WERI-Rb-1 (cell line): ENCODE results near the gene GET3.
A peak's percentile ranks its signal among the peaks of the same experiment; 100 is the strongest.

Experiments
- DNase-seq: peaks from one replicate; pipeline ENCODE4 v3.0.0-alpha.2; 2020
- H3K27ac ChIP-seq: fragments of 250-450 bp; sonication (Bioruptor Pico); 2 replicates; pipeline ENCODE4 v1.5.1; 2020; ENCODE audit warnings: mild to moderate bottlenecking, moderate library complexity
- H3K27me3 ChIP-seq: fragments of 250-450 bp; sonication (Bioruptor Pico); 2 replicates; pipeline ENCODE4 v1.5.1; 2021; ENCODE audit warnings: mild to moderate bottlenecking, low read depth, moderate library complexity; ENCODE audit not compliant: insufficient read depth, severe bottlenecking
- H3K36me3 ChIP-seq: fragments of 250-450 bp; sonication (Bioruptor Pico); 2 replicates; pipeline ENCODE4 v1.5.1; 2020; ENCODE audit warnings: mild to moderate bottlenecking, moderate library complexity
- H3K4me3 ChIP-seq: 2 replicates; pipeline ENCODE4 v1.5.1; 2011; ENCODE audit warnings: low read depth, mild to moderate bottlenecking, control low read depth, low read length
- H3K9me3 ChIP-seq: fragments of 250-450 bp; sonication (Bioruptor Pico); 2 replicates; pipeline ENCODE4 v1.5.1; 2021; ENCODE audit warnings: mild to moderate bottlenecking, moderate library complexity; ENCODE audit not compliant: severe bottlenecking
- TF ChIP-seq, protein P1 (sequence below): IDR thresholded peaks from 2 replicates; pipeline ENCODE4 v1.5.1; 2011; ENCODE audit warnings: low read depth, mild to moderate bottlenecking, control low read depth, inconsistent platforms, low read length

The GET3 gene

GRCh38 chr19:12736995-12737834, at the start of gene GET3:
TSS of gene GET3 (plus strand) at chr19:12737497. CDS start at chr19:12737506, 9 bp downstream.
- H3K27me3 ChIP-seq: no peaks in the 10 kb centered on the region
- peak within 1 kb of the TSS; percentile 96 for H3K4me3 ChIP-seq
- peak within 1 kb of the TSS; percentile 100 for H3K27ac ChIP-seq
- no peaks in the 10 kb centered on the region for H3K9me3 ChIP-seq
- TF ChIP-seq, protein P1, sequence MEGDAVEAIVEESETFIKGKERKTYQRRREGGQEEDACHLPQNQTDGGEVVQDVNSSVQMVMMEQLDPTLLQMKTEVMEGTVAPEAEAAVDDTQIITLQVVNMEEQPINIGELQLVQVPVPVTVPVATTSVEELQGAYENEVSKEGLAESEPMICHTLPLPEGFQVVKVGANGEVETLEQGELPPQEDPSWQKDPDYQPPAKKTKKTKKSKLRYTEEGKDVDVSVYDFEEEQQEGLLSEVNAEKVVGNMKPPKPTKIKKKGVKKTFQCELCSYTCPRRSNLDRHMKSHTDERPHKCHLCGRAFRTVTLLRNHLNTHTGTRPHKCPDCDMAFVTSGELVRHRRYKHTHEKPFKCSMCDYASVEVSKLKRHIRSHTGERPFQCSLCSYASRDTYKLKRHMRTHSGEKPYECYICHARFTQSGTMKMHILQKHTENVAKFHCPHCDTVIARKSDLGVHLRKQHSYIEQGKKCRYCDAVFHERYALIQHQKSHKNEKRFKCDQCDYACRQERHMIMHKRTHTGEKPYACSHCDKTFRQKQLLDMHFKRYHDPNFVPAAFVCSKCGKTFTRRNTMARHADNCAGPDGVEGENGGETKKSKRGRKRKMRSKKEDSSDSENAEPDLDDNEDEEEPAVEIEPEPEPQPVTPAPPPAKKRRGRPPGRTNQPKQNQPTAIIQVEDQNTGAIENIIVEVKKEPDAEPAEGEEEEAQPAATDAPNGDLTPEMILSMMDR: no peak
- DNase-seq: peak; percentile 97
- peaks cover 44% of the 10 kb centered on the region for H3K36me3 ChIP-seq

DNA sequence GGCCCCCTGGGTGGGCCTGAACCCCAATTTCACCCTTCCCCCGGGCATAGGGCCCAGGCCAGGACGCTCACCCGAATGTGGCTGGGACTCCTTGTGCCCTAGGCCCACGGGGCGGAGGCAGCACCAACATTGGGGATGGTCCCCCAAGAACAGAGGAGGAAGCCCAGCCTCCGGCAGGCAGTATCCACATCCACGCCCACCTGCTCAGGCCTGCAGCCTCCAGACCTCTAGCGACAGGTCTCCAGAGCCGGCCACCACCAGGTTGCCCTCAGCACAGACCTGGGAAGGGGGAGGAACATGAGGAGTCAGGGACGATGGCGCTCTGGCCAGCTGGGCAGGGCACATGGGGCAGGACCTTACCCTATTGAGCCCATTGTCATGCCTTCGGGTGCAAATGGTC, 48.3 kb upstream of the GET3 start:
- Histone ChIP-seq H3K36me3 (no peaks in the 10 kb centered on the region; the same call in 1 of the 2 replicates), H3K27me3 (no peaks in the 10 kb centered on the region)

DNA sequence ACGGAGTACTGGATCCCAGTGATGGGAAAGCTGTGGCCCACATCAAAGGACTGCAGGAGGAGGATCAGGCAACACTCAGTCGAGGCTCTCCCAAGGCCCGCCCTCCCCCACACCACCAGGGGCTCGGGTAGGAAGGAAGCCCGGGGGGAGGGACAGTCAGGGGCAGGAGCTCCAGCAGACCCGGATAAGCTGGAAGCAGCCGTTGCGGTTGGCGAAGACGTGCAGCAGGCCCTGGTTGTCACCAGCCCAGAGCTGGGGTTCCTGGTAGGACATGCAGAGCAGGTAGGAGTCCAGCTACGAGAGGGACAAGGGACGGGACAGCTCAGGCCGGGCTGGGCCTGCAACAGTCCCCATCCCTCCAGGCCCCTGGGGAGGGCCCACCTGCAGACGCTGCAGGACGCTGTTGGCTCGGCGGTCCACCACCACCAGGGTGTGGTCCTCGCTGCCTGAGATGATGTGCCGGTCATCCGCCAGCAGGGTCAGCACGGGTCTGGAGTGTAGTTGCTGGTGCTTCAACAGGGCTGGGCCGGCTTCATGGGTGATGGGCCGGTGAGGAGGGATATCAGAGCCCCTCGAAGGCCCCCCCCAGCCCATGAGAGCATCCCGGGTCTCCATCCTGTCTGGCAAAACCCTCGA, 47.6 kb upstream of the GET3 start:
- DNase-seq: no peak
- TF ChIP-seq, protein P1: no peak
- H3K4me3 ChIP-seq: no peak overlapping the region
- H3K27ac ChIP-seq: no peak overlapping the region
- no peaks in the 10 kb centered on the region for H3K9me3 ChIP-seq
- H3K36me3 ChIP-seq: no peaks in the 10 kb centered on the region; the same call in 1 of the 2 replicates
- no peaks in the 10 kb centered on the region for H3K27me3 ChIP-seq

More for the DNA sequence above, 48.3 kb upstream of the GET3 start:
- TF ChIP-seq, protein P1: no peak
- no peak overlapping the region for H3K27ac ChIP-seq
- H3K9me3 ChIP-seq: no peaks in the 10 kb centered on the region
- no peak for DNase-seq
- no peak overlapping the region for H3K4me3 ChIP-seq

DNA sequence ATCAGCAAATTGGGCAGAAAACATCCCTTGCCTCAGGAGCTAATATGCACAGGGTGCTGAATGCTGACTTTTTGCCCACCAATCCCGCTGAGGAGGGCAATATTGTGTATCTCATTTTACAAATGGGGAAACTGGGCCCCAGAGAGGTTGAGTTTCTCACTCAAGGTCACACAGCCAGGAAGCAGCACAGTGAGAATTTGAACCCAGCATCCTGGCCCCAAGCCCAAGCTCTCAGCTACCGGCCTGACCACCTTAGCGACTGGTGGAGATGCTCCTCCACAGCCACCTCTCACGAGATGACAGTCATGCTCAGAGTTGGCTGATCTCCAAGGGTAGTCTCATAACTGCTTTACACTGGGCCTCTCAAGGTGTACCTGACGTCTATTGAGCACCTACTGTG, 44.3 kb upstream of the GET3 start:
- Histone ChIP-seq H3K9me3 (no peaks in the 10 kb centered on the region), H3K27ac (no peak overlapping the region), H3K4me3 (no peak overlapping the region), H3K27me3 (no peaks in the 10 kb centered on the region), H3K36me3 (no peaks in the 10 kb centered on the region; the same call in 1 of the 2 replicates)
- TF ChIP-seq, protein P1: no peak
- no peak for DNase-seq

- no peaks in the 10 kb centered on the region for H3K9me3 ChIP-seq
- no peak overlapping the region for H3K4me3 ChIP-seq
- no peaks in the 10 kb centered on the region for H3K27me3 ChIP-seq
- no peak overlapping the region for H3K27ac ChIP-seq
- no peak for DNase-seq
- peaks cover 9% of the 10 kb centered on the region for H3K36me3 ChIP-seq
- TF ChIP-seq, protein P1: no peak
Observed at GRCh38 chr19:12694641-12695040, 42.7 kb upstream of the GET3 start.
